Skeletal muscle tissue (tissue), 4 donors: ENCODE data around the gene PCDH17. TPM values are rescaled to one million over a fixed set of nuclear protein-coding genes. Genes with fewer than 3 reads are reported as not detected.
A peak's percentile ranks its signal among the peaks of the same experiment; 100 is the strongest.

Source experiments
- H3K27ac ChIP-seq: one replicate; pipeline ENCODE4 v1.7.0; 2013; ENCODE audit warnings: mild to moderate bottlenecking, low read depth, low read length, inconsistent platforms
- H3K27me3 ChIP-seq, 3 donors: one replicate each; pipeline ENCODE4 v1.7.0; 2013; ENCODE audit warnings: low read length in 3 of 3; ENCODE audit not compliant: control insufficient read depth in 3 of 3, insufficient read depth in 3 of 3
- H3K36me3 ChIP-seq, 3 donors: one replicate each; pipeline ENCODE4 v1.7.0; 2013; ENCODE audit warnings: low read length in 3 of 3; ENCODE audit not compliant: control insufficient read depth in 3 of 3, insufficient read depth in 3 of 3
- H3K4me1 ChIP-seq, 3 donors: one replicate each; pipeline ENCODE4 v1.7.0; 2013; ENCODE audit warnings: low read length in 3 of 3, mild to moderate bottlenecking in 3 of 3; ENCODE audit not compliant: control insufficient read depth in 3 of 3, insufficient read depth in 3 of 3
- H3K4me3 ChIP-seq, 3 donors: one replicate each; pipeline ENCODE4 v1.7.0; 2013; ENCODE audit warnings: low read length in 3 of 3
- H3K9ac ChIP-seq, 3 donors: one replicate each; pipeline ENCODE4 v1.7.0; 2013; ENCODE audit warnings: low read length in 3 of 3, mild to moderate bottlenecking in 3 of 3, moderate library complexity in 2 of 3, low read depth in 1 of 3
- H3K9me3 ChIP-seq, 3 donors: one replicate each; pipeline ENCODE4 v1.7.0; 2013; ENCODE audit warnings: low read length in 3 of 3; ENCODE audit not compliant: control insufficient read depth in 3 of 3
- total RNA-seq: library from RNA; depleted of rRNA; stranded (reverse); fragments of >200 nt; gene quantifications from one replicate; pipeline ENCODE4 v1.2.3, GENCODE V29; 2014
- donor health status: Osteomylitis.

PCDH17 gene, protein sequence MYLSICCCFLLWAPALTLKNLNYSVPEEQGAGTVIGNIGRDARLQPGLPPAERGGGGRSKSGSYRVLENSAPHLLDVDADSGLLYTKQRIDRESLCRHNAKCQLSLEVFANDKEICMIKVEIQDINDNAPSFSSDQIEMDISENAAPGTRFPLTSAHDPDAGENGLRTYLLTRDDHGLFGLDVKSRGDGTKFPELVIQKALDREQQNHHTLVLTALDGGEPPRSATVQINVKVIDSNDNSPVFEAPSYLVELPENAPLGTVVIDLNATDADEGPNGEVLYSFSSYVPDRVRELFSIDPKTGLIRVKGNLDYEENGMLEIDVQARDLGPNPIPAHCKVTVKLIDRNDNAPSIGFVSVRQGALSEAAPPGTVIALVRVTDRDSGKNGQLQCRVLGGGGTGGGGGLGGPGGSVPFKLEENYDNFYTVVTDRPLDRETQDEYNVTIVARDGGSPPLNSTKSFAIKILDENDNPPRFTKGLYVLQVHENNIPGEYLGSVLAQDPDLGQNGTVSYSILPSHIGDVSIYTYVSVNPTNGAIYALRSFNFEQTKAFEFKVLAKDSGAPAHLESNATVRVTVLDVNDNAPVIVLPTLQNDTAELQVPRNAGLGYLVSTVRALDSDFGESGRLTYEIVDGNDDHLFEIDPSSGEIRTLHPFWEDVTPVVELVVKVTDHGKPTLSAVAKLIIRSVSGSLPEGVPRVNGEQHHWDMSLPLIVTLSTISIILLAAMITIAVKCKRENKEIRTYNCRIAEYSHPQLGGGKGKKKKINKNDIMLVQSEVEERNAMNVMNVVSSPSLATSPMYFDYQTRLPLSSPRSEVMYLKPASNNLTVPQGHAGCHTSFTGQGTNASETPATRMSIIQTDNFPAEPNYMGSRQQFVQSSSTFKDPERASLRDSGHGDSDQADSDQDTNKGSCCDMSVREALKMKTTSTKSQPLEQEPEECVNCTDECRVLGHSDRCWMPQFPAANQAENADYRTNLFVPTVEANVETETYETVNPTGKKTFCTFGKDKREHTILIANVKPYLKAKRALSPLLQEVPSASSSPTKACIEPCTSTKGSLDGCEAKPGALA (N-terminal part only)
- 5.2 TPM for total RNA-seq

DNA sequence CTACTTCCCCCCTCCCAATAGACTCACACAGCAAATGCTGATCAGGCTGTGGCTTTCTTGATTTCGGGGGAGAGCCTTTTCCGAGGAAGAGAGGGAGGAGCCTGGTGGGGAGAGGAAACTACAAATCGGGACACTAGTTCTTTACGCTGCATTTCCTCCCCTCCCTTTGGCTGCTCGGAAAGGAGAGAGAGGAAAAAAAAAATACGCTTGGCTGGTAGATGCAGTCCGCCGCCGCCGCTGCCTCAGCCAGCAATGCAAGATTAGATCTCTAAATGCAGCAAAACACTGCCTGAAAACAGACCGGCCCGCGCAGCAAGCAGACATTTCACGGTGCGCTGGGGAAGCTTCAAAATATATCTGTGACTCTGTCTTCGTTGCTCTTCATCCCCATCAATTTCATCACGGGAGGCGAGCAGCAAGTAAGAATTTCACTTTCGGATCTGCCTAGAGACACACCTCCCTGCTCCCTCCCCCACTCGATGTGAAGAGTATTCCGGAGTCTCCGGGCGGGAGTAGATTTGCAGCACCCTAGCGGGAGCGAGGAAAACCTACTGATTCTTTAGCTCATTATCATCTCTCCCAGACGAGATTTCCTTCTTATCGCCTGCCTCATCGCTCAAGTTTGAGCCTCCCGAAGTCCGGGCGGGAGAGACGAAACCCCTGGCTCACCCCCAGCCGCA lies at the start of gene PCDH17:
Gene PCDH17 (plus strand): TSS at position 149 of the 680 bp plus-strand sequence. CDS start 803 bp downstream, outside the sequence.
- H3K4me1 ChIP-seq = peaks cover 24 to 46% (median 30%) of the 10 kb centered on the region in 3 donors
- H3K9me3 ChIP-seq = no peaks in the 10 kb centered on the region
- H3K36me3 ChIP-seq = no peaks in the 10 kb centered on the region
- peak within 1 kb of the TSS; percentile 69 to 72 (median 71) for H3K4me3 ChIP-seq
- peaks cover 56 to 72% (median 58%) of the 10 kb centered on the region in 3 donors for H3K27me3 ChIP-seq
- H3K27ac ChIP-seq = peak within 1 kb of the TSS; percentile 52
- peak within 1 kb of the TSS; percentile 42 to 60 (median 54) for H3K9ac ChIP-seq

DNA sequence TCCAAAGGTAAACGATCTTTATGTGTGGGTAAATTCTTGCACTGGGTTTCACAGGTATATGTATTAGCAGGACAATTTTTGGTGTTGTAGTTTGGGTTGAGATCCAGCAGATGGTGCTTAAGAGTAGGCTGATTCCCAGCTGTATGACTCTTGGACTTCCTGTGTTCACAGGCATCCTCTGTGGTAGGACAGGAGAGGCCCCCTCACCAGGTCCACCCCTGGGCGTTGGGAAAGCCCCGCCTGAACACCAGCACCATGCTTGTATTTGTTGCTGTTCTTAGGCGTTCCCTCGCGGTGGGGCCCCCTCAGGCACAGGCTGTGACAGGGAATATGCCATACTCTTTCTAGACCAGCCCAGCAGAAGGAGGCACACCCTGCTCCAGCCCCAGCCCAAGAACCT lies 49.5 kb upstream of the PCDH17 start:
- Histone ChIP-seq H3K9ac (no peak overlapping the region), H3K9me3 (no peaks in the 10 kb centered on the region), H3K27me3 (no peaks in the 10 kb centered on the region), H3K27ac (no peak overlapping the region), H3K36me3 (no peaks in the 10 kb centered on the region), H3K4me3 (no peak overlapping the region), H3K4me1 (no peaks in the 10 kb centered on the region)

DNA sequence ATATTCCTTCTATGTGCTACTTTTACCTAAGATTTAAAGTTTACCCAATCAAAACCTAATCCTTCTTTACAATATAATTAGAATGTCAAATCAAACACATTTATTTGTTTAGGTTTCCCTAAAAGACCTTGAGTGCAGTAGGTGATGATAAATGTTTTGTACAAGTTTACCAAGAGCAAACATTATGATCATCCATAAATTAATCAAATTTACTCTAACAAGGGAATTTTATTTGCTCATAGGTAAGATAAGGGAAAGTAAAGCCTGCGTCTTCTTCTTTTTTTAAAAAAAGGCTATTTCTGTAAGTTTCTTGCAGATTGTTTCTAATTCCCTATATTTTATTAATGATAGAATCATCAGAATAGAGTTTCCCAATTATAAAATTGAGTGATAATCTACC lies 48.0 kb upstream of the PCDH17 start:
- Histone ChIP-seq H3K27me3 (no peaks in the 10 kb centered on the region), H3K4me3 (no peak overlapping the region), H3K36me3 (no peaks in the 10 kb centered on the region), H3K9ac (no peak overlapping the region), H3K9me3 (no peaks in the 10 kb centered on the region), H3K27ac (no peak overlapping the region), H3K4me1 (no peaks in the 10 kb centered on the region)

DNA sequence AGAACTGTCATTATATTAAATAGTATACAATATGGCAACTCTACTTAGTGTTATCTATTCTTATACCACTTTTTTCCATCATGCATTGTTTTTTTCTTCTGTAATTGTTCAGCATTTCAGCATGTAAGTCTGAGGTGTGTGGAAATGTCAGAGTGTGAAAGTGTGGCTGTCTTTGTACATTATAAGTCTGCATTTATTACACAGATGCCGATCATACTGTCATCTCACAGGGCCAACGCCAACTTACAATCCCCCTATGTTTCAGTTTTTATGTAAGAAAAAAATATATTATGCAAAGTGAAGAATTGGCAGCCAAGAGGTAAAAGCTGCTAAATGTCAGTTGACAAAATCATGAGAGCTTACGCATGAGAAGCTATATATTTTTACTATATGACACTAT lies 42.9 kb upstream of the PCDH17 start:
- no peaks in the 10 kb centered on the region for H3K9me3 ChIP-seq
- H3K27ac ChIP-seq = no peak overlapping the region
- H3K27me3 ChIP-seq = no peaks in the 10 kb centered on the region
- no peak overlapping the region for H3K4me3 ChIP-seq
- no peaks in the 10 kb centered on the region for H3K36me3 ChIP-seq
- no peak overlapping the region for H3K9ac ChIP-seq
- H3K4me1 ChIP-seq = no peaks in the 10 kb centered on the region

DNA sequence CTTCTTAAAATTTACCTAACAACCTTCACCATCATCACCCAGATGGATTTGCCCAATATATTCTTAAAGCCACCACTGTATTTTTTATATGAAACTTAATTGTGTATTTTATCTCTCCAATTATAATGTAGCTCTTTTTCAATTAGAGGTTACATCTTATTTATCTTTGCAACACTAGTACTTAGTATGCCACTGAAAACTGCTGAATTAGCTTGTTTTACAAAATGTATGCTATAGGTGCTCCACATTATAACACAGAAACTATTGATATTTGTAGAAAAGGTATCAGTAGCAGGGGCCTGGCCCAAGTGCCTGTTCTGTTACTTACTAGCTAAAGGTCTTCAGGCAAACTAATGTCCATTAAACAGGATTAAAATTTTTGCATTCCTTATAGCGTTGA lies 35.8 kb upstream of the PCDH17 start:
- H3K4me1 ChIP-seq = no peaks in the 10 kb centered on the region
- H3K9me3 ChIP-seq = no peaks in the 10 kb centered on the region
- H3K36me3 ChIP-seq = no peaks in the 10 kb centered on the region
- no peak overlapping the region for H3K27ac ChIP-seq
- H3K4me3 ChIP-seq = no peak overlapping the region
- no peak overlapping the region for H3K9ac ChIP-seq
- no peaks in the 10 kb centered on the region for H3K27me3 ChIP-seq

DNA sequence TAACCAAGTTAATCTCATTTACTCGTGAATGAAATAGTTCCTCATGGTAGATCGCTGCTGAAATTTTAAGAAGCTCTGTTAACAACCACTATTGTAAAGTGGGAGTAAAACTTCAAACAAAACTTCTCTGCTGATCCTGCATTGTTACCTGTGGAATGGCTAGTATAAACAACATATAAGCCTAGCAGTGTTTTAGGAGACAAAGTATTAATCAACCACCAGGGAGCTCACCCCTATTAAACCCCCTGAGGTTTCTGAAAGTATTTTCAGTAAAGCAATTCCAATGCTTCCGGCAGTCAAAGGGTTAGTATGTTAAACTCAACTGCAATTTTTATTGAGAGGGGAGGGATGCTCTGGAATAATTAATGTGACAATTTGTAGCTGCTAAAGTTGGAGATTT lies 30.0 kb upstream of the PCDH17 start:
- Histone ChIP-seq H3K27me3 (no peaks in the 10 kb centered on the region), H3K9me3 (no peaks in the 10 kb centered on the region), H3K36me3 (no peaks in the 10 kb centered on the region), H3K9ac (no peak overlapping the region), H3K4me3 (no peak overlapping the region), H3K27ac (no peak overlapping the region), H3K4me1 (no peaks in the 10 kb centered on the region)

DNA sequence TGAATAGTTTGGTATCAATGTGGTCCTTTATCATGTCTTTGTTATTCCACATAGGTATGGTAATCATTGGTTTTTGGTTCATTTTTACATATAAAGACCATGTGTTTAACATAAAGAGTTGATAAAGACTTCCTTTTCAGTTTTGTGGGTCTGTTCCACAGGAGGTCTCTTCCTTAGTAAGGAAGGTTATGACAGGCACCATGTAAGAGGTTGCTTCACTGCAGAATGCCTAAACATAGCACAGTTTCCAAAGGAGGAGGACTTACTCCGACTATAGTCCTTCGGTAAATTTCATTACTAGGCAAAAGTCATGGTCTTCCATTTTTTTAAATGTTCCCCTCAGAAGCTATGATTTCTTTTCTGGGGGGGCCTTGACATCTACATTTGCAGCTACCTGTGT lies 27.1 kb upstream of the PCDH17 start:
- no peaks in the 10 kb centered on the region for H3K9me3 ChIP-seq
- no peak overlapping the region for H3K9ac ChIP-seq
- no peak overlapping the region for H3K4me3 ChIP-seq
- H3K4me1 ChIP-seq = no peaks in the 10 kb centered on the region
- H3K27me3 ChIP-seq = no peaks in the 10 kb centered on the region
- H3K36me3 ChIP-seq = no peaks in the 10 kb centered on the region
- no peak overlapping the region for H3K27ac ChIP-seq

DNA sequence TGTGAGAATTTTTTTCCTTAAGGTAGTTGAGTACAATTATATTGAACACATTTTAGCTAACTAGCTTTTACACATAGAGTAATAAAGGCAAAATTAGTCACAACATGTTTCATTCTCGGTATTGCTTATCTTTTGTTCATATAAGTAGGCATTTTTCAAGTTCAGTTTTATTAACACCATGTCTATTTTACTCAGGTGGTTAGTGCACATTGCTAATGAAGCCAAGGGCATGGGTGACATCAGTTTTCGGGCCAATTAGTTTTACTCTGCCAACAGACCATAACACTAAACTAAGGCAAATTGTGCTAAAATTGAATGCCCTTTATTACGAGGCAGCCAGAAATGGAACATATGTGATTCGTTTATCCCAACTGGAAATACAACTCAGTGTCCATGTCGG lies 19.6 kb upstream of the PCDH17 start:
- no peaks in the 10 kb centered on the region for H3K27me3 ChIP-seq
- H3K9me3 ChIP-seq = no peaks in the 10 kb centered on the region
- no peak overlapping the region for H3K4me3 ChIP-seq
- no peak overlapping the region for H3K9ac ChIP-seq
- no peak overlapping the region for H3K27ac ChIP-seq
- H3K36me3 ChIP-seq = no peaks in the 10 kb centered on the region
- H3K4me1 ChIP-seq = no peaks in the 10 kb centered on the region

DNA sequence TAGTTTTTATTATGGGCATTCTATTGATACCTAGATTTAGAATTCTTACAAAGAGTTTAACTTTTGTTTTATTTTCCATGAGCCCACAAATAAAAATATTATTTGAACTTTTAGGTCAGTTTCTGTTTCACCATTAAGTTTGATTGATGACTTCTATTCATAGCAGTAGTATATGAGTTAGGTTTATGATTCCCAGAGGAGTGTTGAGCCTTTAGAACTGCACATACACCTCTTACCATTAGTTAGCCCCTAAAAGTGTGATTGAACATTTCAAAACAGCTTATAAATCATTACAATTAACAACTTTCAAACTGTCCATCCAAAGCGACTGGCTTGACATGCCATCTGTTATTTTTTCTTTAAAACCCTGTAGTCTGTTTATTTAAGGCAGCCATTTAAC lies 19.0 kb upstream of the PCDH17 start:
- H3K9me3 ChIP-seq = no peaks in the 10 kb centered on the region
- H3K4me1 ChIP-seq = no peaks in the 10 kb centered on the region
- H3K4me3 ChIP-seq = no peak overlapping the region
- H3K9ac ChIP-seq = no peak overlapping the region
- H3K27me3 ChIP-seq = no peaks in the 10 kb centered on the region
- H3K36me3 ChIP-seq = no peaks in the 10 kb centered on the region
- H3K27ac ChIP-seq = no peak overlapping the region
